HepG2 (cell line): ENCODE data around the gene AUTS2. TPM values are rescaled to one million over a fixed set of nuclear protein-coding genes. Genes with fewer than 3 reads are reported as not detected.

Source experiments
- ATAC-seq: fragments of 200-7000 bp; cut with Tn5 transposase; 3 replicates; pipeline ENCODE4 v1.9.1; 2020; ENCODE audit warnings: mild to moderate bottlenecking, moderate library complexity
- BruUV-seq: library from RNA; stranded (reverse); fragments of 400-500 nt; replicated peaks from 2 replicates; lab custom pipeline; 2021; lab: Mats Ljungman, UMichigan
- CTCF ChIA-PET: fragments of 300-600 bp; formaldehyde crosslinking; extraction: SDS; loops from one replicate; lab custom pipeline; 2021; ENCODE audit warnings: low total read pairs, inconsistent platforms, low intra/inter-chr PET ratio; lab: Yijun Ruan, JAX
- POLR2A ChIA-PET: fragments of 350-600 bp; sonication (Branson Sonifier 250); formaldehyde crosslinking; loops from one replicate; lab custom pipeline; 2020; ENCODE audit warnings: antibody characterized with exemption, inconsistent platforms; lab: Yijun Ruan, JAX
- DNase-seq: peaks from one replicate; pipeline ENCODE4 v3.0.0-alpha.2; 2015; ENCODE audit warnings: low spot score
- FAIRE-seq: peaks from 3 replicates; lab custom pipeline; 2011; peaks lifted over from hg19 to GRCh38; lab: Jason Lieb, UNC
- H2AFZ ChIP-seq: one replicate; pipeline ENCODE4 v1.6.1; 2011; ENCODE audit warnings: low read length, inconsistent platforms
- H3K27ac ChIP-seq: fragments of 300-600 bp; 3 replicates; pipeline ENCODE4 v1.8.0; 2011; ENCODE audit warnings: mixed run types, mild to moderate bottlenecking, mixed read lengths, low read length, inconsistent platforms; ENCODE audit not compliant: insufficient read depth; ENCODE audit errors: extremely low read length
- H3K27me3 ChIP-seq, 2 experiments: fragments of 200-600 bp in 1 of 2; 2 replicates in 1 of 2; 3 replicates in 1 of 2; pipeline versions ENCODE4 v1.6.0 to v1.8.0; 2011; ENCODE audit warnings: low read length in 2 of 2, mild to moderate bottlenecking in 2 of 2, moderate library complexity in 2 of 2, inconsistent platforms in 1 of 2; ENCODE audit not compliant: insufficient read depth in 2 of 2, control insufficient read depth in 1 of 2
- H3K36me3 ChIP-seq, 2 experiments: fragments of 200-600 bp in 1 of 2; replicated peaks in 1 of 2; 2 replicates in 1 of 2; 3 replicates in 1 of 2; pipeline versions ENCODE4 v1.5.1 to v1.8.0; 2011; ENCODE audit warnings: low read length in 2 of 2, inconsistent platforms in 1 of 2; ENCODE audit not compliant: insufficient read depth in 2 of 2, control insufficient read depth in 1 of 2
- H3K4me1 ChIP-seq: 2 replicates; pipeline ENCODE4 v1.5.1; 2012; ENCODE audit warnings: low read length, inconsistent platforms; ENCODE audit not compliant: insufficient read depth
- H3K4me2 ChIP-seq: 2 replicates; pipeline ENCODE4 v1.6.0; 2011; ENCODE audit warnings: low read depth, low read length, inconsistent platforms
- H3K4me3 ChIP-seq, 3 experiments: fragments of 200-600 bp in 1 of 3; sonication (generic), shearing (Covaris generic) in 1 of 3; replicated peaks in 1 of 3; 2 replicates each; pipeline ENCODE4 v1.5.1; 2011 to 2016; ENCODE audit warnings: low read length in 3 of 3, inconsistent platforms in 2 of 3, low read depth in 2 of 3, mild to moderate bottlenecking in 2 of 3, control low read depth in 1 of 3, mixed read lengths in 1 of 3; ENCODE audit not compliant: insufficient read depth in 1 of 3
- H3K79me2 ChIP-seq: one replicate; pipeline ENCODE4 v1.6.1; 2011; ENCODE audit warnings: low read length, inconsistent platforms; ENCODE audit not compliant: insufficient read depth
- H3K9ac ChIP-seq: 2 replicates; pipeline ENCODE4 v1.6.0; 2011; ENCODE audit warnings: mild to moderate bottlenecking, low read depth, low read length, inconsistent platforms; ENCODE audit not compliant: insufficient read depth
- H3K9me3 ChIP-seq: 2 replicates; pipeline ENCODE4 v1.5.1; 2012; ENCODE audit warnings: mild to moderate bottlenecking, low read length
- H4K20me1 ChIP-seq: 2 replicates; pipeline ENCODE4 v1.6.0; 2011; ENCODE audit warnings: inconsistent platforms, mild to moderate bottlenecking, low read length, moderate library complexity; ENCODE audit not compliant: insufficient read depth
- BCL3 ChIP-seq: sonication (generic); formaldehyde crosslinking; IDR thresholded peaks from 2 replicates; pipeline ENCODE4 v1.5.1; 2020; ENCODE audit warnings: mild to moderate bottlenecking, missing genetic modification reagents, moderate library complexity
- DNMT3B ChIP-seq: conservative IDR thresholded peaks from 2 replicates; pipeline ENCODE4 v1.6.1; 2016; ENCODE audit warnings: missing biosample characterization, control low read depth
- MEIS2 ChIP-seq: sonication (generic); formaldehyde crosslinking; IDR thresholded peaks from 2 replicates; pipeline ENCODE4 v1.9.0; 2021; ENCODE audit warnings: mild to moderate bottlenecking, missing genetic modification reagents
- REXO4 ChIP-seq: sonication (generic); formaldehyde crosslinking; IDR thresholded peaks from 2 replicates; pipeline ENCODE4 v1.8.0; 2022; ENCODE audit warnings: missing genetic modification reagents, mild to moderate bottlenecking, borderline replicate concordance
- SNAPC2 ChIP-seq: sonication (generic); formaldehyde crosslinking; IDR thresholded peaks from 2 replicates; pipeline ENCODE4 v1.8.1; 2022; ENCODE audit warnings: mild to moderate bottlenecking, missing genetic modification reagents
- ZNF570 ChIP-seq: sonication (generic); formaldehyde crosslinking; IDR thresholded peaks from 2 replicates; pipeline ENCODE4 v1.4.0; 2020; ENCODE audit warnings: mild to moderate bottlenecking, missing genetic modification reagents, borderline replicate concordance
- ZNF639 ChIP-seq: conservative IDR thresholded peaks from 2 replicates; pipeline ENCODE4 v1.6.1; 2018; ENCODE audit warnings: missing genetic modification reagents
- WGBS: methylation state at CpG from one replicate; pipeline ENCODE4 v1.1.6; 2017; ENCODE audit warnings: low lambda C conversion rate; 5-methylcytosine and 5-hydroxymethylcytosine counted together
- in situ Hi-C: cut with HindIII; loops from 2 replicates; pipeline ENCODE4 v1.10.0; 2017; ENCODE audit warnings: low pct_unique_long_range_greater_than_20kb; ENCODE audit not compliant: extremely low pct_ligation_motif_present
- intact Hi-C: fragments of 100-400 bp; cut with micrococcal nuclease; formaldehyde crosslinking; loops from one replicate; pipeline ENCODE4 v1.10.0; 2022; ENCODE audit not compliant: unreplicated experiment
- polyA plus RNA-seq, 8 experiments: library from polyadenylated mRNA; depleted of rRNA in 3 of 8; stranded (reverse) in 7 of 8; unstranded in 1 of 8; fragments of >200 nt; fragmentation: Illumina TruSeq in 4 of 8; extraction: Trizol in 4 of 8; gene quantifications; 2 replicates each; pipeline versions ENCODE4 v1.2.1 to v1.2.3, GENCODE V29; 2011 to 2016; ENCODE audit warnings: low read depth in 4 of 8, missing spikeins in 1 of 8, mixed read lengths in 1 of 8; ENCODE audit not compliant: insufficient read depth in 1 of 8
- total RNA-seq, 5 experiments: library from RNA; depleted of rRNA; stranded (reverse); fragments of >200 nt; fragmentation: Illumina TruSeq; extraction: Trizol; gene quantifications; 2 replicates each; pipeline ENCODE4 v1.2.3, GENCODE V29; 2016; ENCODE audit warnings: low read depth in 1 of 5
- TF ChIP-seq, protein P1 (sequence below): sonication (generic); formaldehyde crosslinking; IDR thresholded peaks from 2 replicates; pipeline ENCODE4 v1.4.0; 2020; ENCODE audit warnings: mild to moderate bottlenecking, missing genetic modification reagents, borderline replicate concordance
- TF ChIP-seq, protein P2 (sequence below): sonication (generic); formaldehyde crosslinking; IDR thresholded peaks from 2 replicates; pipeline ENCODE4 v1.5.0; 2020; ENCODE audit warnings: missing genetic modification reagents
- TF ChIP-seq, protein P3 (sequence below): sonication (generic); formaldehyde crosslinking; IDR thresholded peaks from 2 replicates; pipeline ENCODE4 v1.4.0; 2020; ENCODE audit warnings: mild to moderate bottlenecking, missing genetic modification reagents

The AUTS2 gene
- total and polyA plus RNA-seq, 2 of the 13 experiments (the other 11 are each of a cell fraction or from before 2014, with no cell fraction given): 0.38 TPM; not detected in 1

DNA sequence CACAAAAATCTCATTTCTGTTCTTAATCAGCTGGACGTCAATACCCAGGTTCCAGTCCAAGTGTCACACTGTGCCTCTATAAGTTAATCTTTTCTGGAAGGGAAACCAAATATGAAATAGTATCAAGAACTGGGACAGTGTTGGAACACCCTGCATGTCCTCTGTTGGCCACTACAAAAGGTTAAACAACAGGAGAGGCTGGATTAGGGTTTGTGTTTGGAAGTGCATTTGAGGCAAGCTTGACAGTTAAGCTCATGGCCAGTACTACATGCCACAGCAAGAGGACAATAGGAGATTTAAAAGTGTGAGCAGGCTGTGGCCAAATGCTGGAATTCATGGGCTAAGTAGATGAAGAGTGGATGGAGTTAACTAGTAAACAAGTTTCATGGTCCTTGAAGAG is 751.5 kb downstream of the AUTS2 start (continued):
- TF ChIP-seq, protein P1, sequence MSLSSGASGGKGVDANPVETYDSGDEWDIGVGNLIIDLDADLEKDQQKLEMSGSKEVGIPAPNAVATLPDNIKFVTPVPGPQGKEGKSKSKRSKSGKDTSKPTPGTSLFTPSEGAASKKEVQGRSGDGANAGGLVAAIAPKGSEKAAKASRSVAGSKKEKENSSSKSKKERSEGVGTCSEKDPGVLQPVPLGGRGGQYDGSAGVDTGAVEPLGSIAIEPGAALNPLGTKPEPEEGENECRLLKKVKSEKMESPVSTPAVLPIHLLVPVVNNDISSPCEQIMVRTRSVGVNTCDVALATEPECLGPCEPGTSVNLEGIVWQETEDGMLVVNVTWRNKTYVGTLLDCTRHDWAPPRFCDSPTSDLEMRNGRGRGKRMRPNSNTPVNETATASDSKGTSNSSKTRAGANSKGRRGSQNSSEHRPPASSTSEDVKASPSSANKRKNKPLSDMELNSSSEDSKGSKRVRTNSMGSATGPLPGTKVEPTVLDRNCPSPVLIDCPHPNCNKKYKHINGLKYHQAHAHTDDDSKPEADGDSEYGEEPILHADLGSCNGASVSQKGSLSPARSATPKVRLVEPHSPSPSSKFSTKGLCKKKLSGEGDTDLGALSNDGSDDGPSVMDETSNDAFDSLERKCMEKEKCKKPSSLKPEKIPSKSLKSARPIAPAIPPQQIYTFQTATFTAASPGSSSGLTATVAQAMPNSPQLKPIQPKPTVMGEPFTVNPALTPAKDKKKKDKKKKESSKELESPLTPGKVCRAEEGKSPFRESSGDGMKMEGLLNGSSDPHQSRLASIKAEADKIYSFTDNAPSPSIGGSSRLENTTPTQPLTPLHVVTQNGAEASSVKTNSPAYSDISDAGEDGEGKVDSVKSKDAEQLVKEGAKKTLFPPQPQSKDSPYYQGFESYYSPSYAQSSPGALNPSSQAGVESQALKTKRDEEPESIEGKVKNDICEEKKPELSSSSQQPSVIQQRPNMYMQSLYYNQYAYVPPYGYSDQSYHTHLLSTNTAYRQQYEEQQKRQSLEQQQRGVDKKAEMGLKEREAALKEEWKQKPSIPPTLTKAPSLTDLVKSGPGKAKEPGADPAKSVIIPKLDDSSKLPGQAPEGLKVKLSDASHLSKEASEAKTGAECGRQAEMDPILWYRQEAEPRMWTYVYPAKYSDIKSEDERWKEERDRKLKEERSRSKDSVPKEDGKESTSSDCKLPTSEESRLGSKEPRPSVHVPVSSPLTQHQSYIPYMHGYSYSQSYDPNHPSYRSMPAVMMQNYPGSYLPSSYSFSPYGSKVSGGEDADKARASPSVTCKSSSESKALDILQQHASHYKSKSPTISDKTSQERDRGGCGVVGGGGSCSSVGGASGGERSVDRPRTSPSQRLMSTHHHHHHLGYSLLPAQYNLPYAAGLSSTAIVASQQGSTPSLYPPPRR: no peak
- TF ChIP-seq REXO4 (CRISPR knock-in tag): no peak
- TF ChIP-seq MEIS2 (CRISPR knock-in tag): no peak
- no peak for TF ChIP-seq BCL3 (CRISPR knock-in tag)
- TF ChIP-seq ZNF639: no peak

GRCh38 chr7:70352088-70352487 is 753.8 kb downstream of the AUTS2 start:
- no peak for DNase-seq
- no peak overlapping the region for H3K4me3 ChIP-seq
- no peaks in the 10 kb centered on the region for H3K9me3 ChIP-seq
- intact Hi-C loops: no loop called here
- no peak for FAIRE-seq
- H4K20me1 ChIP-seq: no peaks in the 10 kb centered on the region
- no TSS peak for BruUV-seq
- ChIA-PET POLR2A (no interaction called here), CTCF (no interaction called here)
- no peaks in the 10 kb centered on the region for H3K4me1 ChIP-seq
- no peak overlapping the region for H3K27ac ChIP-seq
- H3K79me2 ChIP-seq: no peaks in the 10 kb centered on the region
- no peaks in the 10 kb centered on the region for H3K27me3 ChIP-seq
- no peaks in the 10 kb centered on the region for H3K36me3 ChIP-seq
- H3K4me2 ChIP-seq: no peak overlapping the region
- no peak overlapping the region for H3K9ac ChIP-seq
- TF ChIP-seq, protein P2, sequence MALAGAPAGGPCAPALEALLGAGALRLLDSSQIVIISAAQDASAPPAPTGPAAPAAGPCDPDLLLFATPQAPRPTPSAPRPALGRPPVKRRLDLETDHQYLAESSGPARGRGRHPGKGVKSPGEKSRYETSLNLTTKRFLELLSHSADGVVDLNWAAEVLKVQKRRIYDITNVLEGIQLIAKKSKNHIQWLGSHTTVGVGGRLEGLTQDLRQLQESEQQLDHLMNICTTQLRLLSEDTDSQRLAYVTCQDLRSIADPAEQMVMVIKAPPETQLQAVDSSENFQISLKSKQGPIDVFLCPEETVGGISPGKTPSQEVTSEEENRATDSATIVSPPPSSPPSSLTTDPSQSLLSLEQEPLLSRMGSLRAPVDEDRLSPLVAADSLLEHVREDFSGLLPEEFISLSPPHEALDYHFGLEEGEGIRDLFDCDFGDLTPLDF (CRISPR knock-in tag): no peak
- TF ChIP-seq ZNF570 (CRISPR knock-in tag): no peak
- TF ChIP-seq, protein P3, sequence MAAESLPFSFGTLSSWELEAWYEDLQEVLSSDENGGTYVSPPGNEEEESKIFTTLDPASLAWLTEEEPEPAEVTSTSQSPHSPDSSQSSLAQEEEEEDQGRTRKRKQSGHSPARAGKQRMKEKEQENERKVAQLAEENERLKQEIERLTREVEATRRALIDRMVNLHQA (CRISPR knock-in tag): no peak
- TF ChIP-seq SNAPC2: no peak
- TF ChIP-seq DNMT3B (CRISPR knock-in tag): no peak
- in situ Hi-C loops: no loop called here
- WGBS: 6% methylated on average over 4 of the region's 4 CpGs
- H2AFZ ChIP-seq: no peak overlapping the region
- ATAC-seq: no peak
